ENCODE measurements around the gene TMEM239.
"Not testable (repeated sequence)": the region's sequence is repeated elsewhere in the genome, so short reads cannot be mapped to it uniquely, and the experiment has no call there.

The TMEM239 gene

DNA sequence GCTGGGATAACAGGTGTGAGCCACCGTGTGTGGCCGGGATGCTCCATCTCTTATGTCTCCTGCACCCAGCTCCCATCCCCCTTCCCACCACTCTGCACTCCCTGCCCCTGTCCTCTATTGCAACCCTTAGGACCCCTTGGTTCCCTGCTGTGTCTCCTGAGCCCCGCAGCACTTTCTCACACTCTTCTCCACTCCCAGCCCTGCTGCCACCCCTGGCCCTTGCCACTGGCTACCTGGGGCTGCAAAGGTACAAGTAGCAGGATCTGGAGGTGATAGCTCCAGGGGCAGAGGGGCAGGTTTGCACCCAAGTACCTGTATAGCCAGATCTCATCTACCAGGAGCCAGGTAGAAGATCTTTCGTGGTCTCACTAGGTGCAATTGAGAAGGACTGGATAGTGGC, 9.1 kb upstream of the TMEM239 start:
- H3K27ac ChIP-seq = no peak overlapping the region
- TF ChIP-seq, protein P1, sequence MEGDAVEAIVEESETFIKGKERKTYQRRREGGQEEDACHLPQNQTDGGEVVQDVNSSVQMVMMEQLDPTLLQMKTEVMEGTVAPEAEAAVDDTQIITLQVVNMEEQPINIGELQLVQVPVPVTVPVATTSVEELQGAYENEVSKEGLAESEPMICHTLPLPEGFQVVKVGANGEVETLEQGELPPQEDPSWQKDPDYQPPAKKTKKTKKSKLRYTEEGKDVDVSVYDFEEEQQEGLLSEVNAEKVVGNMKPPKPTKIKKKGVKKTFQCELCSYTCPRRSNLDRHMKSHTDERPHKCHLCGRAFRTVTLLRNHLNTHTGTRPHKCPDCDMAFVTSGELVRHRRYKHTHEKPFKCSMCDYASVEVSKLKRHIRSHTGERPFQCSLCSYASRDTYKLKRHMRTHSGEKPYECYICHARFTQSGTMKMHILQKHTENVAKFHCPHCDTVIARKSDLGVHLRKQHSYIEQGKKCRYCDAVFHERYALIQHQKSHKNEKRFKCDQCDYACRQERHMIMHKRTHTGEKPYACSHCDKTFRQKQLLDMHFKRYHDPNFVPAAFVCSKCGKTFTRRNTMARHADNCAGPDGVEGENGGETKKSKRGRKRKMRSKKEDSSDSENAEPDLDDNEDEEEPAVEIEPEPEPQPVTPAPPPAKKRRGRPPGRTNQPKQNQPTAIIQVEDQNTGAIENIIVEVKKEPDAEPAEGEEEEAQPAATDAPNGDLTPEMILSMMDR (conservative IDR thresholded peaks at IDR 0.05) = no peak

- not testable (repeated sequence) for H3K27ac ChIP-seq
Observed at GRCh38 chr20:2807929-2808328, 8.2 kb upstream of the TMEM239 start.

DNA sequence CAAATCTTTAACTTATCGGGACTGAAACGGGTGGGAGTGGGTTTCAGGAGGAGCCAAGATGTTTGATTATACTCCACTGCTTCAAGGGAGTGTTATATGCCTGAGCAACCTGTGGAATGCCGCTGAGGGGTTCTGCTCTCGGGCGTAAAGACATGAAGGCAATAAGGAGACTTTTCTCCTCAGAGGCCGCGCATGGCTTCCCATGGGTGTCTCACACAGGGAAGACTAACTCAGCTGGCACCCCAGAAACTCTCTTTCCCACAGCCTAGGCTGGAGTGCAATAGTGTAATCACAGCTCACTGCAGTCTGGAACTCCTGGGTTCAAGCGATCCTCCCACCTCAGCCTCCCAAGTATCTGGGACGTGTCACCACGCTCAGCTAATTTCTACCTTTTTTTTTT, 6.5 kb upstream of the TMEM239 start:
- H3K27ac ChIP-seq = no peak overlapping the region
- TF ChIP-seq, protein P1 (conservative IDR thresholded peaks at IDR 0.05) = no peak

- TF ChIP-seq, protein P1 (conservative IDR thresholded peaks at IDR 0.05) = no peak
- H3K27ac ChIP-seq = no peak overlapping the region
Observed at GRCh38 chr20:2812189-2812588, 4.0 kb upstream of the TMEM239 start.

DNA sequence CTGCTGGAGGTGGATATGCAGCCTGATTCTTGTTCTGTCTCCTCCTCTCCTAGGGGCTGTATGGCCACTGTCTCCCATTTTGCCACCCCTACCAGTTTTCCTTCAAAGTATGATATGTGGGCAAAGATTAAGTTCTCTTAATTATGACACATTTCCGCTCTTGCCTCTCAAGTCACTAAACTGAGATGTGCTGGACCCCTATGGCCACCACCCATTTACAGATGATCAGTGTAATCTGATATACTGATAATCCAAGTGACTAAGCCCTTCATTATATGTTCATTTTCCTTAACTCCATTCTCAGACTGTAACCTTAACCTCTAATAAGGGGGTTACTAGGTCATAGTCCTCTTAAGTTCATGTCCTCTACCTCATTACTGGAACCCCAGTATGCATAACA, 2.1 kb upstream of the TMEM239 start:
- no peak overlapping the region for H3K27ac ChIP-seq
- TF ChIP-seq, protein P1 (conservative IDR thresholded peaks at IDR 0.05) = no peak

GRCh38 chr20:2814587-2815051, 1.5 kb upstream of the TMEM239 start, which contains the start of gene C20orf141:
Gene C20orf141, plus strand, starts transcription at chr20:2814987. Its CDS starts 198 bp downstream, at chr20:2815185.
- TF ChIP-seq, protein P1 (conservative IDR thresholded peaks at IDR 0.05) = no peak
- H3K27ac ChIP-seq = no peak within 1 kb of the TSS

DNA sequence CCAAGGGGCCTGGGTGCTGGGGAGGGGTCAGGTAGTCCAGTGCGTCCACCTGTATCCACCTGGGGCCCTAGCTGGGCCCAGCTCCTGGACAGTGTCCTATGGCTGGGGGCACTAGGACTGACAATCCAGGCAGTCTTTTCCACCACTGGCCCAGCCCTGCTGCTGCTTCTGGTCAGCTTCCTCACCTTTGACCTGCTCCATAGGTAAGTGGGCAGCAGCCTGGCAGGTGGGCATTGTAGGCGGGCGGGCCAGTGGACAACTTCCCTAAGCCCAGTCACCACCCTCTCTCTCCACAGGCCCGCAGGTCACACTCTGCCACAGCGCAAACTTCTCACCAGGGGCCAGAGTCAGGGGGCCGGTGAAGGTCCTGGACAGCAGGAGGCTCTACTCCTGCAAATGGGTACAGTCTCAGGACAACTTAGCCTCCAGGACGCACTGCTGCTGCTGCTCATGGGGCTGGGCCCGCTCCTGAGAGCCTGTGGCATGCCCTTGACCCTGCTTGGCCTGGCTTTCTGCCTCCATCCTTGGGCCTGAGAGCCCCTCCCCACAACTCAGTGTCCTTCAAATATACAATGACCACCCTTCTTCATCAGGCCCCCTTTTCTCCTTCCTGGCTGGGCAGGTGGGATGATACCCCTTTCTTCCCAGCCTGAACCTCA, 793 bp upstream of the TMEM239 start:
- TF ChIP-seq, protein P1 (conservative IDR thresholded peaks at IDR 0.05) = no peak
- H3K27ac ChIP-seq = no peak overlapping the region

GRCh38 chr20:2816583-2817340, 598 bp downstream of the TMEM239 start:
- TF ChIP-seq, protein P1 (conservative IDR thresholded peaks at IDR 0.05) = no peak
- H3K27ac ChIP-seq = no peak overlapping the region
